GM03348 (cell line): ENCODE results near the gene PBXIP1.
"Not testable (repeated sequence)": the region's sequence is repeated elsewhere in the genome, so short reads cannot be mapped to it uniquely, and the experiment has no call there.

ENCODE experiments used
- DNase-seq: peaks from one replicate; pipeline ENCODE4 v3.0.0; 2012; ENCODE audit warnings: low spot score

The PBXIP1 gene

DNA sequence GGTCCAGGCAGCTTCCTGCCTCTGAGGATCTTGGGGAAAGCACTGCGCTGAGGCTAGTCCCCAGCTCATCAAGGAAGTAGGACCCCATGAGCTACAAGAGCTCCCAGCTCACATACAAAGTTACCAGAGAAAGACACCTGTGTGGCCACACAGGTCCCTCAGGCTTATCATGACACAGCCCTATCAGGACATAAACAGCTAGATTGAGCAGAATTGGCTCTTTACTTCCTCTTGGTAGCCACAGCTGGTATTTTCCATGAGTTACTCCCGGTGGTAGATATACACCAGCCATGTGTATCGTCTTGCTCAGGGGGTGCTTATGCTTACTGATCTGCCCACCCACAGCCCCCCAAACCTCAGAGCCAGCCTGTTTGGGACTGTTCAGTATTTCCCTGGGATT is 38.7 kb upstream of the PBXIP1 start:
- no peak for DNase-seq

DNA sequence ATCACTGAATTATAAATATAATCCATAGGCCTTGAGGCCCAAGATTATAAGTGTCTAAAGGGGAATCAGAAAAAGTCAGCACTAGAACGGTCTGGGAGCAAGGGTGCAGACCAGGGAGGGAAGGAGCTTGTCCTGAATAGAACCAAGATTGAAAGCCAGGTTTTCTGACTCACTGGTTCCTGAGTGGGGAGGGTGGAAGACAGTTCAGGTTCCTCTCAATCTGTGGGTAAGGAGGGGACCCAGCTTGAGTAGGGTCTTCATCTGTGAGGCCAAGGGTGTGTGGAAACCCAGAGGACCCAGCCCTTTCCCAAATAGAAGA is 38.3 kb upstream of the PBXIP1 start:
- DNase-seq: no peak

GRCh38 chr1:154993572-154994268 is 37.8 kb upstream of the PBXIP1 start, which contains the start of gene LENEP:
TSS of gene LENEP (plus strand) at chr1:154993586. CDS start at chr1:154993608, 22 bp downstream.
- DNase-seq: no peak

- DNase-seq: no peak
Observed at GRCh38 chr1:154992721-154993571, 37.0 kb upstream of the PBXIP1 start.

- no peak for DNase-seq
Observed at GRCh38 chr1:154990276-154990675, 34.4 kb upstream of the PBXIP1 start.

DNA sequence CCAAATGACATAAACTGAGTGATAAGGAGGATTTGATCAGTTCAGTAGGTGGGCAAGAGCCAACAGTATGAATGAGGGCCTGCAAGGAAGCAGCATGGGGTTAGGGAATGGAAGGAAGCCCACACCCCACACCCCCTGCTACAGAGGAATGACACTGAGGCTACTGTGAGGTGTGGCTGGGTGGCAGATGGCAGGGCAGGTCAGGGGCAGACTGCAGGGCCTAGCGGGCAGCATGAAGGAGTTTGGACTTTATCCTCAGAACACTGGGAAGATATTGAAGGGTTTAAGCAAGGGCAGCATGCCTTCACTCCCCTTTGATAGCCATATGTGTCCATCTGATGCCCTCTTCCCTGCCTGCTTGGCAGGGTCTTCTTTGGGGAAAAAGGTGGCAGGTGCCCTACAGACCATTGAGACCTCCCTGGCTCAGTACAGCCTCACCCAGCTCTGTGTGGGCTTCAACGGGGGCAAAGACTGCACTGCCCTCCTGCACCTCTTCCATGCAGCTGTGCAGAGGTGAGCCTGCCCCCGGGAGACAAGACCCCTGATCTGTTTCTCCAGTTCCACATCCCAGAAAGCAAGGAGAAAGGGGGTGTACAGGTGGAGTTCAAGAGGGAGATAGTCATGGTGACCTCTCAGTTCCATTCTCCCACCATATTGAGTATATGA is 33.4 kb upstream of the PBXIP1 start:
- DNase-seq: no peak

DNA sequence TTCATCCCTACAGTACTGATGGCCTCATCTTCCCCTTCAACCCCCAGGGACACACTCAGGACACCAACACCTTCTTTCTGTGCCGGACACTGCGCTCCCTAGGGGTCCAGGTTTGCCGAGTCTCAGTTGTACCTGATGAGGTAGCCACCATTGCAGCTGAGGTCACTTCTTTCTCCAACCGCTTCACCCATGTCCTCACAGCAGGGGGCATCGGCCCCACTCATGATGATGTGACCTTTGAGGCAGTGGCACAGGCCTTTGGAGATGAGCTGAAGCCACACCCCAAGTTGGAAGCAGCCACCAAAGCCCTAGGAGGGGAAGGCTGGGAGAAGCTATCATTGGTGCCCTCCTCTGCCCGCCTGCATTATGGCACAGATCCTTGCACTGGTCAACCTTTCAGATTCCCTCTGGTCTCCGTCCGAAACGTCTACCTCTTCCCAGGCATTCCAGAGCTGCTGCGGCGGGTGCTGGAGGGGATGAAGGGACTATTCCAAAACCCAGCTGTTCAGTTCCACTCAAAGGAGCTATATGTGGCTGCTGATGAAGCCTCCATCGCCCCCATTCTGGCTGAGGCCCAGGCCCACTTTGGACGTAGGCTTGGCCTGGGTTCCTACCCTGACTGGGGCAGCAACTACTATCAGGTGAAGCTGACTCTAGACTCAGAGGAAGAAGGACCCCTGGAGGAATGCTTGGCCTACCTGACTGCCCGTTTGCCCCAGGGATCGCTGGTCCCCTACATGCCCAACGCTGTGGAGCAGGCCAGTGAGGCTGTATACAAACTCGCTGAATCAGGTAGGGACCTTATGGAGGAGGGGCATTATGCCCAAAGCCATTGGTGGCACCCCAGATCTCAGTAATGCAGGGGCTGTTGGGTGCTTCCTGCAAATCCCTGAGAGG is 32.4 kb upstream of the PBXIP1 start:
- DNase-seq: no peak

DNA sequence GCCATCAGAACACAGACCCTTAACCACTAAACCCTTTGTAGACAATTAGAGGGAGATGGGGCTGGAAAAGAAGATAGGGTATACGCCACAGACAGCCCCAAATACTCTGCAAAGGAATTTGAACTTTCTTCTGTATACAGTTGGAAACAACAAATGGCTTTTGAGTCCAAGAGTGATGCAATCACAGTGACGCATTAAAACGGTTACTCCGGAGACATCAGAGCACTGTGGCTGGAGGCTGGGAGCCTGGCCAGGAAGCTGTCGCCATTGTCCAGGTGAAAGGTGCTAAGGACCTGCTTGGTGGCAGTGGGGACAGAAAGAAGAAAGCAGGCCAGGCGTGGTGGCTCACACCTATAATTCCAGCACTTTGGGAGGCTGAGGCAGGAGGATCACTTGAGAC is 31.4 kb upstream of the PBXIP1 start:
- no peak for DNase-seq

GRCh38 chr1:154986736-154987135 is 30.8 kb upstream of the PBXIP1 start:
- not testable (repeated sequence) for DNase-seq

- no peak for DNase-seq
Observed at GRCh38 chr1:154983776-154984466, 28.0 kb upstream of the PBXIP1 start.

DNA sequence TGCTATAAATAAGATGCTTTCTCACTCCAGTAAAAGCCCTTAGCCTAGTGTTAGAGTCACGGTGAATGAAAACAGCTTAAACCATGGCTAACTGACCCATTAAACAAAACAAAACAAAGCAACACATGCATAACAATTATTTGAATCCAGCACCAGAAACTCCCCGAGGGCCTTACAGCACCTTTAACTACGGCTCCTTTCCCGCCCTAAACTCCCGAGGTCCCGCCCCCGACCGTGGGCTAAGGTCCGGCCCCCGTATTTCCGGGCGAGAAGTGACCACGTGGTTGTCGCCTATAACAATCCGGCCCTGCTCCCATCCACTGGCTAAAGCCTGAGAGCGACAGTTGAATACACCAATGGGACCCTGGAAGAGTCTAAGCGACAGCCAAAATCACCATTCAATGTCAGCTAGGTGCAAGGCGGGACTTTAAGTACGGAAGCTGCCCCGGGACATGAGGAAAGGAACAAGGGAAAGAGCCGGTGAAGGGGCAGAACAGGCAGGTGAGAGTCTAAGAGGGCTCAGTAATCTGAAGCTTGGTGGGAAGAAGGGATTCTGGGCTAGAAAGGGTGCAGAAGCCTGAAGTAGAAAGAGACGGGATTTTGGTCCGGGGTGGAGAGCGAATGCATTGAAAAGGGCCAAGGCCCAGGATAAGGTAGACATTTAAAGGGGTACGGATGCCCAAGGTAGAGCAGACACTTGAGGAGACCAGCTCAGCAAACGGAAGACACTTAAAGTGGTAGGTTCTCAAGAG is 27.2 kb upstream of the PBXIP1 start, which contains the start of gene FLAD1:
Gene FLAD1 (plus strand): TSS at position 448 of the 752 bp plus-strand sequence. CDS start 351 bp downstream, outside the sequence.
- peak; percentile 97 for DNase-seq

DNA sequence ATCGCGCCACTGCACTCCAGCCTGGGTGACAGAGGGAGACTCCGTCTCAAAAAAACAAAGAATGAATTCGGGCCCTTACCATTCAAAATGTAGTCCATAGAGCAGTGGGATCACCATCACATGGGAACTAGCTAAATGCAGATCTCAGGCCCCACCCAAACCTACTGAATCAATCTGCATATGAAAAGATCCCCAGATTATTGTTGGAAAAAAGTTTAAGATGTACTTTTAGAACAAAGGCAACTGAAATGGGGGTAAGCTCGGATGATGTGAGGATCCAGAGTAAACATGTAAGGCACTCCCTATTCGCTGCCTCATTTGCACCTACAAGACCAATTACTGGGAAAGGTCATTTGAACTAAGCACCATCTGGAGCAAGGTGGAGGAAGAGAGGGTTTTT is 26.4 kb upstream of the PBXIP1 start:
- no peak for DNase-seq

GRCh38 chr1:154978360-154978759 is 22.5 kb upstream of the PBXIP1 start:
- no peak for DNase-seq

GRCh38 chr1:154977762-154978161 is 21.9 kb upstream of the PBXIP1 start:
- not testable (repeated sequence) for DNase-seq

- DNase-seq: no peak
Observed at GRCh38 chr1:154975409-154976059, 19.6 kb upstream of the PBXIP1 start.

DNA sequence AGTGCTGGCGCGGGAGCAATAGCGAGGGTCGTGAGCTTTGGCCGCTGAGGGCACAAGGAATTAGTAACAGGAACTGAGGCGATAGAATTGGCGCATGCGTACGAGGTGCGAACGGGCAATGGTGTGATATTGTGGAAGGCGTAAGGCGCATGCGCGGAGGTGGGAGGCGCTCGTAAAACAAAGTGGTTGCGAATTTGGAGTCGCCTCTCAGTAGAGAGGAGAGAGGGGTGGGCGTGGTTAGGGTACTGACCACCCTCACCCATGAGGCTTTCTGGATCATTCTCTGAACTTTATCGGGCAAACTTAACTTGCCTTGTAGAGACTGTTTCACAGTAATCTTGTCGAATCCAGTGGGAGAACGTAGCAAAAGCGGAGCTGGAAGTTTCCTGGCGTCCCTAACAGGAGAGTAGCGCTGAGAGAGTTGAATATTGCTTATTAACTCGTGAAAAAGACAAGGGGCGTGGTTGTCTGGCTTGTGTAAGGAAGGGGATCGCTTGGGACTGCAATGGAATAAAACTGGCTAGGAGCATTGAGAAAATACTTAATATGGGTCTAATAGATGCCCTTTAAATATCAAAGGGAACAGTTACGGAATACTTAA is 19.0 kb upstream of the PBXIP1 start:
- DNase-seq: peak; percentile 91

DNA sequence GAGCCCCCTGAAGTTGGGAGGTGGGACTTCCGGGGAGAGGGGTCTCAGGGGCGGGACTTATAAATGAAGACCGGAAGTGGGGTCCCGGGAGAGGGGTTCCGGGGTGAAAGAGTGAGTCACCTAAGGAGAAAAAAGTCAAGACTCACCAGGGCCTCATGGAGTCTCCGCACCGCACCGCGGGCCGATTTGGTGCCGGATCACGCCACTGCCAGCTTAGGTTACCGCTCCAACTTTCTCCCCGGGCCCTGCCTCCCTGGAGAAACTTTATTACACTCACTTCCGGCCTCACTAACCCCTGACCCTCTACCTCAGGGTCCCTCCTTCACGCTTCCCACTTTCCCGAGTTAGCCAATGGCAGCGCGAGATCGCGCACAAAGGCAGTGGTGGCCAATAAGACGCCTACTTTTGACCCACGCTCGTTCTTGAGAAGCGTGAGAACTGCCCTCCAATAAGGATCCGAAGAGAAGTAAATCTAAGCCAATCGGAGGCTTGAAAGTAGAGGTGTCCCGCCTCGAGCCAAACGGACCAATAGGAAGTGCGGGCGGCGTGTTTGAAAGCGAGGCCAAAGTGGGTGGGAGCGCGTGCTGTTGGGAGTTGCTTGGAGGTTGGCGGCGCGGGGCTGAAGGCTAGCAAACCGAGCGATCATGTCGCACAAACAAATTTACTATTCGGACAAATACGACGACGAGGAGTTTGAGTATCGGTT is 18.4 kb upstream of the PBXIP1 start, which contains the start of gene CKS1B:
Gene CKS1B (plus strand): TSS at position 580 of the 706 bp plus-strand sequence. CDS start 65 bp downstream, at position 645.
- DNase-seq: peak; percentile 95

DNA sequence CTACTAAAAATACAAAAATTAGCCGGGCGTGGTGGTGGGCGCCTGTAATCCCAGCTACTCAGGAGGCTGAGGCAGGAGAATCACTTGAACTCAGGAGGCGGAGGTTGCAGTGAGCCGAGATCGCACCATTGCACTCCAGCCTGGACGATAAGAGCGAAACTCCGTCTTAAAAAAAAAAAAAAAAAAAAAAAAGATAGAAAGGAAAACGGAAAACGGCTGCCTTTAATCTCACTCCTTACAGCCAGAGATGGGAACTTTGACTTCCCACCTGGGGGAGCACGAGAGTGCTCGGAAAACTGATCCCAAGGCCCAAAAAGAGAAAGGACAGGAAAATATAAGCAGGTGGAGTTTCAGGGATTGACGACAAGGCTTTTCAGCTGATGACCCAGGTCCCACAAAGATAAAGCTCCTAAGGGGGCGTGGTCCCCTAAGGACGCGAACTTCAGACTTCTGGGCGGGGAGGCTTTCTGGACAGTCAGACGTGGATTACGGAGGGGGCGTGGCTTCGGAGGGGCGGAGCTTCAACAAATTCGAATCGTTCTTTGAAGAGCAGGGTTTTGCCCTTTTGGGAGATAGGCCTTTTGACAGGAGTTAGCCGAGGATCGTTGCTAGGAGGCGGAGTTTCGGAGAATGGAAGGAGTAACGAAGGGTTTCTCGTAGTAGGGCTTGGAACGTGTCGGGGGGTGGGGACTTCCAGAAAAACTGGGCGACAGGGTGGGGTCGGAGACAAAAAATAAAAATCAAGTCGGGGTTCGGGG is 17.6 kb upstream of the PBXIP1 start:
- peak; percentile 86 for DNase-seq
